GM12864 (cell line): Measurements from ENCODE around the gene SGSM2.

Experiments
- DNase-seq: peaks from one replicate; pipeline ENCODE4 v3.0.0-alpha.2; 2011; ENCODE audit warnings: low read depth
- H3K4me3 ChIP-seq: 2 replicates; pipeline ENCODE4 v1.5.1; 2011; ENCODE audit warnings: mild to moderate bottlenecking, low read depth, low read length, control low read depth
- TF ChIP-seq, protein P1 (sequence below): IDR thresholded peaks from 2 replicates; pipeline ENCODE4 v1.5.1; 2011; ENCODE audit warnings: low read depth, mild to moderate bottlenecking, moderate library complexity, low read length, control low read depth, inconsistent platforms; ENCODE audit errors: missing control alignments

SGSM2 gene

DNA sequence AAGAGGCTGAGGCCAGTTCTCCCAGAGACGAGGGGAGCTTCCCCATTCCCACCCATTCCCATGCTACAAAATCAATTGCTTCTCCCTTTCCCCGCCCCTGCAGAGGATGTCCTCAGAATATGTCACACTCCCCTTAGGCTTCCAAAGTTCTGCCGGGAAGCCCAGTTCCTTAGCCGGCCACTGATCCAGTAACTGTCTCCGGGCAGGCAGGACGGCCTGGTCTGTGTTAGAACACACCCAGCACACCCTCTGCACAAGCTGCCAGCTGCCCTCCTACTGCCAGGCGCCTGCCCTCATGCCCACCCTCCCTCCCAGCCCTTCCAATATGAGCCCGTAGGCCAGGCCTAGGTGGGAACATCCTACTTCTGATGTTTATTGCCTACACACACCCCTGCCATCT, 31.1 kb downstream of the SGSM2 start:
- TF ChIP-seq, protein P1, sequence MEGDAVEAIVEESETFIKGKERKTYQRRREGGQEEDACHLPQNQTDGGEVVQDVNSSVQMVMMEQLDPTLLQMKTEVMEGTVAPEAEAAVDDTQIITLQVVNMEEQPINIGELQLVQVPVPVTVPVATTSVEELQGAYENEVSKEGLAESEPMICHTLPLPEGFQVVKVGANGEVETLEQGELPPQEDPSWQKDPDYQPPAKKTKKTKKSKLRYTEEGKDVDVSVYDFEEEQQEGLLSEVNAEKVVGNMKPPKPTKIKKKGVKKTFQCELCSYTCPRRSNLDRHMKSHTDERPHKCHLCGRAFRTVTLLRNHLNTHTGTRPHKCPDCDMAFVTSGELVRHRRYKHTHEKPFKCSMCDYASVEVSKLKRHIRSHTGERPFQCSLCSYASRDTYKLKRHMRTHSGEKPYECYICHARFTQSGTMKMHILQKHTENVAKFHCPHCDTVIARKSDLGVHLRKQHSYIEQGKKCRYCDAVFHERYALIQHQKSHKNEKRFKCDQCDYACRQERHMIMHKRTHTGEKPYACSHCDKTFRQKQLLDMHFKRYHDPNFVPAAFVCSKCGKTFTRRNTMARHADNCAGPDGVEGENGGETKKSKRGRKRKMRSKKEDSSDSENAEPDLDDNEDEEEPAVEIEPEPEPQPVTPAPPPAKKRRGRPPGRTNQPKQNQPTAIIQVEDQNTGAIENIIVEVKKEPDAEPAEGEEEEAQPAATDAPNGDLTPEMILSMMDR: no peak
- H3K4me3 ChIP-seq: no peak overlapping the region
- DNase-seq: no peak

- TF ChIP-seq, protein P1: no peak
- no peak overlapping the region for H3K4me3 ChIP-seq
- no peak for DNase-seq
Observed at GRCh38 chr17:2369039-2369438, 31.7 kb downstream of the SGSM2 start.

GRCh38 chr17:2369551-2370210, 32.4 kb downstream of the SGSM2 start:
- TF ChIP-seq, protein P1: no peak
- H3K4me3 ChIP-seq: no peak overlapping the region
- no peak for DNase-seq

DNA sequence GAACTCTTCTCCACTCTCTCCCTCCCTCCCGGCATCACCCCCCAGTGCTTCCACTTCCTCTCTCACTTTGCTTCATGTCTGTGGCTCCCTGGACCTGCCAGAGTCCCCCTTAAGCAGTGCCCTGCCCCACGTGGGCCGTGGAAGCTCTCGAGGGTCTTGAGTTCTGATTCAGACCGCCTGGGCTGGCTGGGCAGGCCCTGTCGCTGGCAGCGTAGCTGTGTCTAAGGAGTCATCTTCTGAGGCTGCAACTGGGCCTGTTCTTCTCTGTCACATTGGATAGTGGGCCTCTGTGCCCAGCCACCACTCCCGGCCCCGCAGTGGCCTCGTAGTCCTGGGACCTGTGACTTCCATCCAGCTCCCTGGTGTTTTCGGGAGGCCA, 32.9 kb downstream of the SGSM2 start:
- no peak overlapping the region for H3K4me3 ChIP-seq
- TF ChIP-seq, protein P1: no peak
- DNase-seq: no peak

GRCh38 chr17:2371183-2372130, 34.2 kb downstream of the SGSM2 start:
- no peak for DNase-seq
- H3K4me3 ChIP-seq: no peak overlapping the region
- TF ChIP-seq, protein P1: no peak

GRCh38 chr17:2372180-2372579, 34.9 kb downstream of the SGSM2 start:
- H3K4me3 ChIP-seq: no peak overlapping the region
- TF ChIP-seq, protein P1: no peak
- no peak for DNase-seq

GRCh38 chr17:2372681-2373080, 35.4 kb downstream of the SGSM2 start:
- H3K4me3 ChIP-seq: no peak overlapping the region
- TF ChIP-seq, protein P1: no peak
- no peak for DNase-seq
